ENCODE results near the gene MRPL50.
A peak's percentile ranks its signal among the peaks of the same experiment; 100 is the strongest.

The MRPL50 gene

GRCh38 chr9:101375546-101375945, 22.9 kb downstream of the MRPL50 start:
- no peak for DNase-seq (ENCODE audit: low read depth in 2 of 2)

- DNase-seq (ENCODE audit: low read depth in 2 of 2): no peak
Measured at GRCh38 chr9:101372327-101373118, 25.9 kb downstream of the MRPL50 start.

- no peak for DNase-seq (ENCODE audit: low read depth in 2 of 2)
Measured at GRCh38 chr9:101371813-101372212, 26.6 kb downstream of the MRPL50 start.

- no peak for DNase-seq (ENCODE audit: low read depth in 2 of 2)
Measured at GRCh38 chr9:101369884-101370531, 28.4 kb downstream of the MRPL50 start.

GRCh38 chr9:101369286-101369685, 29.1 kb downstream of the MRPL50 start:
- DNase-seq (ENCODE audit: low read depth in 2 of 2): peak in 1 of 2 experiments; percentile 20

GRCh38 chr9:101367323-101367722, 31.1 kb downstream of the MRPL50 start:
- DNase-seq (ENCODE audit: low read depth in 2 of 2): no peak

GRCh38 chr9:101366038-101366756, 32.2 kb downstream of the MRPL50 start:
- peak in 1 of 2 experiments; percentile 37 for DNase-seq (ENCODE audit: low read depth in 2 of 2)

GRCh38 chr9:101365181-101365580, 33.2 kb downstream of the MRPL50 start:
- DNase-seq (ENCODE audit: low read depth in 2 of 2): peak; percentile 58 to 70

GRCh38 chr9:101362450-101362849, 36.0 kb downstream of the MRPL50 start:
- DNase-seq (ENCODE audit: low read depth in 2 of 2): no peak

- DNase-seq (ENCODE audit: low read depth in 2 of 2): no peak
Measured at GRCh38 chr9:101360647-101361046, 37.8 kb downstream of the MRPL50 start.

GRCh38 chr9:101359679-101360078, 38.7 kb downstream of the MRPL50 start:
- DNase-seq (ENCODE audit: low read depth in 2 of 2): no peak

GRCh38 chr9:101356619-101357018, 41.8 kb downstream of the MRPL50 start:
- DNase-seq (ENCODE audit: low read depth in 2 of 2): no peak

- DNase-seq (ENCODE audit: low read depth in 2 of 2): no peak
Measured at GRCh38 chr9:101354765-101355708, 43.4 kb downstream of the MRPL50 start.

- DNase-seq (ENCODE audit: low read depth in 2 of 2): no peak
Measured at GRCh38 chr9:101354143-101354764, 44.2 kb downstream of the MRPL50 start.

- no peak for DNase-seq (ENCODE audit: low read depth in 2 of 2)
Measured at GRCh38 chr9:101353683-101354082, 44.7 kb downstream of the MRPL50 start.

GRCh38 chr9:101352892-101353463, 45.4 kb downstream of the MRPL50 start:
- no peak for DNase-seq (ENCODE audit: low read depth in 2 of 2)

GRCh38 chr9:101350285-101350684, 48.1 kb downstream of the MRPL50 start:
- DNase-seq (ENCODE audit: low read depth in 2 of 2): no peak

- DNase-seq (ENCODE audit: low read depth in 2 of 2): no peak
Measured at GRCh38 chr9:101342595-101342994, 55.8 kb downstream of the MRPL50 start.

GRCh38 chr9:101341958-101342357, 56.5 kb downstream of the MRPL50 start:
- no peak for DNase-seq (ENCODE audit: low read depth in 2 of 2)

Data from fibroblast of skin of left biceps (primary cell).